Stimulated activated naive CD8-positive, alpha-beta T cell treated with anti-CD3 and anti-CD28 coated beads, Interleukin-15, Interleukin-2, amounts not matched to agents 100 U/mL and 50 U/mL, for 24 hours (primary cell): Measurements from ENCODE around the gene MYMX.
"Not testable (repeated sequence)": the region's sequence is repeated elsewhere in the genome, so short reads cannot be mapped to it uniquely, and the experiment has no call there.

ENCODE experiments used
- ATAC-seq: fragments of 150-1000 bp; cut with Tn5 transposase; one replicate; pipeline ENCODE4 v1.10.0; 2021
- DNase-seq: peaks from one replicate; pipeline ENCODE4 v3.0.0; 2021

MYMX gene

DNA sequence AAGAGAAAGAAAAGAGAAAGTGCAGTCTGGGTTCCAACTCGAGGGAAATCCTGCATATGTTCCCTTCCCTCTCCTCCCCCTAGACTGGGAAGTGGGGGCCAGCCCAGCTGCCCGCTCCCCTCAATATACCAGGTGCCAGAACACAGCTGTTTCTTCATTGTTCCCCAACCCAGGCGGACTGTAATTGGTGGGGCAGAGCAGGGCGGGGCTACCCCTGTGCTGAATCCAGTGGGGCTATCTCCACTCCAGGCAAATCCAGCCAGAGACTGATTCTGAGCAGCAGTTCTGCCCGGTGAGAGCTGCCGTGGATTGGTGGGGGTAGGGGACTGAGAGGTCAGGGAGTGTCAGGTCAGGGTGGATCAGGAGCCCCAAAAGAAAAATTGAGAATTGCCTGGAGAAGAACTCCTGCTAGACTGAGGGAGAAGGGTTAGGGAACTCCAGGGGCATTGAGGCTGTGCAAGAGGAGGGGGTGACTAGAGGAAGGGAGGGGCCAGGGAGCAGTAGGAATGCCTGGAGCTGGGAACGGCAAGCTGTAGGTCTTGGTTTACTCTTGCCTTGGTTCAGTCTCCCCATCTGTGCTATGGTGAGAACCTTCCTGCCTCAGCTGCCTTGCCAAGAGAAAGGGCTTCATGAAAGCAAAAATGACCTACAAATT is at the start of gene MYMX:
Gene MYMX, plus strand, starts transcription at position 250 of the 655 bp plus-strand sequence. CDS start 546 bp downstream, outside the sequence.
- ATAC-seq (no peak), DNase-seq (no peak)

DNA sequence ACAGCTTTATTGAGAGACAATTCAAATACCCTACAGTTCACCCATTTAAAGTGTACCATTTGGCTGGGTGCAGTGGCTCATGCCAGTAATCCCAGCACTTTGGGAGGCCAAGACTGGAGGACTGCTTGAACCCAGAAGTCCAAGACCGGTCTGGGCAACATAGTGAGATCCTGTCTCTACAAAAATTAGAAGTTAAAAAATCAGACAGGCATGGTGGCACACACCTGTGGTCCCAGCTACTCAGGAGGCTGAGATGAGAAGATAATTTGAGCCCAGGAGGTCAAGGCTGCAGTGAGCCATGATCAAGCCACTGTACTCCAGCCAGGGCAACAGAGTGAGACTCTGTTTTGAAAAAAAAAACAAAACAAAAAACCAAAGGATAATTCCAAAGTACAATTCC is 49.2 kb upstream of the MYMX start:
- no peak for ATAC-seq

DNA sequence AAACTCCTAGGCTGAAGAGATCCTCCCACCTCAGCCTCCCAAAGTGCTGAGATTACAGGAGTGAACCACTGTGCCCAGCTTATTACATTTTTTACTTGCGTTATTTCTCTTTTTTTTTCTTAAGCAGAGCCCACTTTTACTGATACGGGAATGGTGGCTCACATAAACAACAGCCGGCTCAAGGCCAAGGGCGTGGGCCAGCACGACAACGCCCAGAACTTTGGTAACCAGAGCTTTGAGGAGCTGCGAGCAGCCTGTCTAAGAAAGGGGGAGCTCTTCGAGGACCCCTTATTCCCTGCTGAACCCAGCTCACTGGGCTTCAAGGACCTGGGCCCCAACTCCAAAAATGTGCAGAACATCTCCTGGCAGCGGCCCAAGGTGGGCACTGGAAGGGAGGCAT is 47.6 kb upstream of the MYMX start:
- ATAC-seq, result no peak
- no peak for DNase-seq

More for the DNA sequence above, 49.2 kb upstream of the MYMX start:
- no peak for DNase-seq

DNA sequence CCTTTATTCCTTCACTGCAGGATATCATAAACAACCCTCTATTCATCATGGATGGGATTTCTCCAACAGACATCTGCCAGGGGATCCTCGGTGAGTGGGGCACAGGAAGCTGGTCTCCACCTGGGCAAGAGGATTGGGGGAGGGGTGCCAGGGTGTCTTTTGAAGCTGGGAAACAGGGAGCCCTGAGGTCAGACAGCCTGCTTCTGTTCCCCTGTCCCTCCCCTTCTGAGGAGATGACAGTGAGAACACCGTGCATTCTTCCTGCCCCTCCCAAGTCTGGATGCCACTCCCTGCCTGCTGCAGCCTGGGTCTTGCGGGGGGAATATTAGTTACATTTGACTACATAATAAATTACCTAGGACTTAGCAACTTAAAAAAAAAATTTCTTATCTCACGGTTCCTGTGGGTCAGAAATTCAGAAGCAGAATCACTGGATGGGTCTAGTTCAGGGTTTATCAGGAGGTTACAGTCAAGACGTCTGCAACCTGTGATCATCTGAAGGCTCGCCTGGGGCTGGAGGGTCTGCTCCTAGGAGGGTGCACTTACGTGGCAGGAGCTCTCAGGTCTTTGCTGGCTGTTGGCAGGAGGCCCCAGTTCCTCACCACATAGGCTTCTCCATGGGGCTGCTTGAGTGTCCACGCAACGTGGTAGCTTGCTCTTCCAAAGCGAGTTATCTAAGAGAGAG is 46.7 kb upstream of the MYMX start:
- ATAC-seq (no peak), DNase-seq (no peak)

DNA sequence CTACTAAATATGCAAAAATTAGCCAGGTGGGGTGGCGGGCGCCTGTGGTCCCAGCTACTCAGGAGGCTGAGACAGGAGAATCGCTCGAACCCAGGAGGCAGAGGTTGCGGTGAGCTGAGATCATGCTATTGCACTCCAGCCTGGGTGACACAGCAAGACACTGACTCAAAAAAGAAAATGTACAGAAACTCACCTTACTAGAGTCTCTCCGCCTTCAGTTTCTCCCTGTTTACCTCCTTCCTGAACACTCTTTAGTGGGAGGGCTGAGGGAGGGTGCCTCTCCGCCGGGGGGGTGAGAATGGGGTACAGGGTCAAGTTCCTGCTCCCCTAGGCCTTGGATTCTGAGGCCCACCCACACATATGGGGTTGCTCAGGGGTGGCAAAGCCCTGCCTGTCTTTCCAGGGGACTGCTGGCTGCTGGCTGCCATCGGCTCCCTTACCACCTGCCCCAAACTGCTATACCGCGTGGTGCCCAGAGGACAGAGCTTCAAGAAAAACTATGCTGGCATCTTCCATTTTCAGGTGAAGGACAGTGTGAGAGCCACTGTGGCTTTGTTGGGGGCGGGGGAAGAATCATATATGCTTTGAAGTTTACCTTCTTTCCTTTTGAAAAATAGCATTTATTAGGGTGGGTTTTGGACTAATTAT is 44.7 kb upstream of the MYMX start:
- peak; percentile 56 for ATAC-seq
- peak; percentile 32 for DNase-seq

DNA sequence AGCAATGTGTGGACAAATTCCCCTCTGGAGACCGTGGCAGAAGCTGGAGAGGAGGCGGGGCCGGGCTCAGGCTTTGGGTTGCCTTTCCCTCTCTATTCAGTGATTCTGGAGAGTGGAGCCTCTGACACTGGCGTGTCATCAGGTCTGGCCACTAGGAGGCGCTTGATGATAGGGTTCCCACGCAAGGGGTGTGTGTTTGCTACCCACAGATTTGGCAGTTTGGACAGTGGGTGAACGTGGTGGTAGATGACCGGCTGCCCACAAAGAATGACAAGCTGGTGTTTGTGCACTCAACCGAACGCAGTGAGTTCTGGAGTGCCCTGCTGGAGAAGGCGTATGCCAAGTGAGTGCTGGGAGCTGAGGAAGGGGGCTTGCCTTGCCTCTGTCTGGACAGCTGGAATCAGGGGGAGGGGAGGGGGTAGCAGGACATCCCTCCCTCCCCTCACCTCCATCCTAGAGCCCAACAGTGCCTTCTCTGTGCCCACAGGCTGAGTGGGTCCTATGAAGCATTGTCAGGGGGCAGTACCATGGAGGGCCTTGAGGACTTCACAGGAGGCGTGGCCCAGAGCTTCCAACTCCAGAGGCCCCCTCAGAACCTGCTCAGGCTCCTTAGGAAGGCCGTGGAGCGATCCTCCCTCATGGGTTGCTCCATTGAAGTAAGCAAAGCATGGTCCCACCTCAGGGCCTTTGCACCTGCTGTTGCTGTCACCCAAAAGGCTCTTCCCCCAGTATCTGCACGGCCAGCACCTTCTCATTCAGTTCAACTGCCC is 43.8 kb upstream of the MYMX start:
- DNase-seq, result peak; percentile 88
- ATAC-seq, result peak; percentile 77

DNA sequence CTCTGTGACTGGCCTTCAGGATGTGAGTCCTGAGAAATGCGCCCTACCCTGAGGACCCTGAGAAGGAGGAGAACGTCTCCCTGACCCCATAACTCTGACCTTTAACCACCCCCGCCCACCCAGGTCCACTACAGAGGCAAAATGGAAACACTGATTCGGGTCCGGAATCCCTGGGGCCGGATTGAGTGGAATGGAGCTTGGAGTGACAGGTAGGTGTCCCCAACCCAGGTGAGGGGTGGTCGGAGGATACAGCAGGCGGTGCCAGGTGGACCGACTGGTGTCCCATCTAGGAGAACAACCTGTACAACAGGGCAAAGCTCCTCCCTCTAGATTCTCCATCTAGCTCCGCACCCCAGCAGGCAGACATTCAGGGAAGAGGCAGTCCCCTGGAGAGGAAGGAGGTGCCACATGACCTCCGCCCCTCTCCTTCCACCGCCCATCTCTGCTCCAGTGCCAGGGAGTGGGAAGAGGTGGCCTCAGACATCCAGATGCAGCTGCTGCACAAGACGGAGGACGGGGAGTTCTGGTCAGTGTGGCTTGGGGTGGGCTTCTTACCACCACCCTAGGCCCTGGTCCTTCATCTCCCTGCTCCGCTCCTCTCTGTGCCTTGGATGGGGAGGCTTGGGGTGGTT is 40.5 kb upstream of the MYMX start:
- ATAC-seq (no peak), DNase-seq (no peak)

DNA sequence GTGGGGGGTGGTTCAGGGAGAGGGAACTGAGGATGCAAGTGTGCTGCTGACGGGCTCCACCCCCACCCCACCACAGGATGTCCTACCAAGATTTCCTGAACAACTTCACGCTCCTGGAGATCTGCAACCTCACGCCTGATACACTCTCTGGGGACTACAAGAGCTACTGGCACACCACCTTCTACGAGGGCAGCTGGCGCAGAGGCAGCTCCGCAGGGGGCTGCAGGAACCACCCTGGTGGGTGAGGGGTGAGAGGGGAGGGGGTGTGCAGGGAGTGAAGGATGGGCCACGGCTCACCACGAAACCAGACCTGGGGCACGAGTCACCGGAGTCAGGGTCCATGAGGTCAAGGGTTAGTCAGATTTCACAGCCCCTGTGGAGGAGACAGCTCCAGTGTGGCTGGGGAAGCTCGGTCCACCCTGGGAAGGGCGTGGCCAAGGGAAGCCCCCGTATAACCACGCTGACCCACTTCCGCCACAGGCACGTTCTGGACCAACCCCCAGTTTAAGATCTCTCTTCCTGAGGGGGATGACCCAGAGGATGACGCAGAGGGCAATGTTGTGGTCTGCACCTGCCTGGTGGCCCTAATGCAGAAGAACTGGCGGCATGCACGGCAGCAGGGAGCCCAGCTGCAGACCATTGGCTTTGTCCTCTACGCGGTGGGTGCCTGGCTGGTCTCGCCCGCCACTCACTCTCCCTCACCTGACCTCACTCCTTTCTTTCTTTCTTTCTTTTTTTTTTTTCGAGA is 39.8 kb upstream of the MYMX start:
- ATAC-seq, result peak; percentile 73
- DNase-seq, result peak; percentile 62

DNA sequence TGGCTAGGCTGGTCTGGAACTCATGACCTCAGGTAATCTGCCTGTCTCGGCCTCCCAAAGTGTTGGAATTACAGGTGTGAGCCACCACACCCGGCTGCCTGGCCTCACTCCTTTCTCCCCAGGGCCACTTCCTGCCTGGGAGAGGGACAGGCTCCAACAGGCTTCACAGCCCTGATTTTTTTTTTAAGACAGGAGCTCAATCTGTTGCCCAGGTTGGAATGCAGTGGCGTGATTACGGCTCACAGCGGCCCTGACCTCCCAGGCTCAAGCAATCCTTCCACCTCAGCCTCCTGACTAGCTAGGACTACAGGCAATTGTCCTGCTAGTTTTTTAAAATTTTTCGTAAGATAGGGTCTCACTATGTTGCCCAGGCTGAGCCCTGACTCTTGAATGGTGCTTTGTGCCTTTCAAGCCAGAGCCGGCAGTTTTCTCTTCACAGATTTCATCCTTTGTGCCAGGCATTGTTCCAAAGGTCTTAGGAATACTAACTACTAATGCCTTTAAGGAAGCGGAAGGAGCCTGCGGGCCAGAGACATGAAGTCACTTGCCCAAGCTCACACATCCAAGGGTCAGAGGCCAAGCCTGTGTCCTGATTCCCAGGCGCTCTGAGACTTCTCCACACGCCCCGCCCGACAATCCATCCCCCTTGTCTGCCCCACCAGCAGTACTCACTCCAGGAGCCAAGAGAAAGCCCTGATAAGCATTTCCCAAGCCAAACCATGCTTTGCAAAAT is 38.9 kb upstream of the MYMX start:
- DNase-seq (no peak), ATAC-seq (no peak)

DNA sequence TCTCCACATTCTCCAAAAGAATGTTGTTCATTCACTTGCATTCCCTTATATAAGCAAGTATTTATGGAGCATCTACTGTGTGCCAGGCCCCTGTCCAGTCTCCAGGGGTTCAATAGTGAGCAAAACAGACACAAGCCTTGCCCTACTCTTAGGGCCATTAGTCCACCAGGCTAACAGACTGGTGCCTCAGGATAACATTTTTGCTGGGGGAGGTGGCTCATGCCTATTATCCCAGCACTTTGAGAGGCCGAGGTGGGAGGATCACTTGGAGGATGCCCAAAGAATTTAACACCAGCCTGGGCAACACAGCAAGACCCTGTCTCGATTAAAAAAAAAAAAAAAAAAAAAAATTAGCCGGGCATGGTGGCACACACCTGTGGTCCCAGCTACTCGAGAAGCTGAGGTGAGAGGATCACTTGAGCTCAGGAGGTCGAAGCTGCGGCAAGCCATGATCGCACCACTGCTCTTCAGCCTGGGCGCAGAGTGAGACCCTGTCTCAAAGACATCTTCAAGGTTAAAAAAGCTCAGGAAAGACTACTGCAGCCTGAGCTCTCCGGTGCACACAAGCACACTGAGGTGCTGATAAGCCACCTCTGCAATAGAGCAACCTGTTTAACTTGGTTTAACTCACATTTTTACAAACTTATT is 38.2 kb upstream of the MYMX start:
- DNase-seq (no peak), ATAC-seq (no peak)

DNA sequence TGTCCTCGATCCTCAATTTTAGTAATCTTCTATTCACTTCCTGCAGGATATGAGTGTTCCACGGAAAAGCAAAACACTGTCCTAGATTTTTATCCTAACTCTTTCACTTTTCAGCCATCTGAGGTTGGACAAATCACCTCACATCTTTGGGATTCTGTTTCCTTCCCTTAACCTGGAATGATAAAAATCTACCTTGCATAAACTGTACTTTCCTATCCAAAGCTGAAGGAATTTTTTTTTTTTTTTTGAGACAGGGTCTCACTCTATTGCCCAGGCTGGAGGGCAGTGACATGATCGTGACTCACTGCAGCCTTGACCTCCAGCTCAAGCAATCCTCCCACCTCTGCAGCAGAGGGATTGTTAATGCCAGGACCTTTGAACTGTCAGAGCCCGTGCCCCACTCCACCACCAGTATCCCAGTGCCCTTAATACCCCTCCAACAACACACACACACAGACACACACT is 37.6 kb upstream of the MYMX start:
- no peak for DNase-seq
- ATAC-seq, result no peak

DNA sequence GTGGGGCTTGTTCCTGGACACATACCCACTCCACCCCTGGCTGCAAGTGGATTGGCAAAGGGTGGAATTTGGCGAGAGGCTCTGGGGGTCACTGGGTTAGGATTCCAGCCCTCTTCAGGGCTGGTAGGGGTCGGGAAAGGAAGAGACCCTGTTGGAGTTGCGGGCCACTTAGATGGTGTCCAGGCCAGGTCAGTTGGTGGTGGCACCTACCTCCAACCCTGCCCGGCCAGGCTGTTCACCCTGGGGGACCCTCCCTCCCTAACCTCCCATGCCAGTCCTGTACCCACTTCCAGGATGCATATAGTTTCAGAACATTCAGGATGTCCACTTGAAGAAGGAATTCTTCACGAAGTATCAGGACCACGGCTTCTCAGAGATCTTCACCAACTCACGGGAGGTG is 37.1 kb upstream of the MYMX start:
- ATAC-seq (no peak), DNase-seq (no peak)

DNA sequence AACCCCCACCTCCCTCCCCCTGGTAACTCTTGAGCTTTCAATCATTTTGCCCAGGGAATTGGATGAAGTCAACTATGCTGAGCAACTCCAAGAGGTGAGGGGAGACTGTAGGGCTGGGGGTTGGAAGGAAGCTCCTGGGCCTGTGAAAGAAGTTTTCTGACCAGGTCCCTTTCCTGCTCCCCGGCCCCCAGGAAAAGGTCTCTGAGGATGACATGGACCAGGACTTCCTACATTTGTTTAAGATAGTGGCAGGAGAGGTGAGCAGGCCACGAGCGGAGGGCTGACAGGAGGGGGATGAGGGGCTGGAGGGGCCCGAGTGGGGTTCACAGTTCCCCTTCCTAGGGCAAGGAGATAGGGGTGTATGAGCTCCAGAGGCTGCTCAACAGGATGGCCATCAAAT is 36.3 kb upstream of the MYMX start:
- DNase-seq, result no peak
- ATAC-seq, result no peak

DNA sequence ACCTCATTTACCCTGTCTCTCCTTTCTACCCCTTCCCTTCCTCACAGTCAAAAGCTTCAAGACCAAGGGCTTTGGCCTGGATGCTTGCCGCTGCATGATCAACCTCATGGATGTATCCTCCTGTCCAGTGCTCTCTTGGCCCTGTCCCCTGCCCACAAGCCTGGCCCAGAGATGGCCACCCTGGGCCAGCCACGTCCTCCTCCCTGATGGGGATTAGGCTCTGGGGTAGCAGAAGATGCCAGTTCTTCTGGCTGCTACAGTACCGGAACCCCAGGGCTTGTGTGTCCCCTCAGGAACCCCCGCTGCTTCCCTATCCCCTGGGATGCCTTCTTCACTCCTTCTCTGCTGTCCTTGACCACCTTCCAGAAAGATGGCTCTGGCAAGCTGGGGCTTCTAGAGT is 35.8 kb upstream of the MYMX start:
- no peak for DNase-seq

DNA sequence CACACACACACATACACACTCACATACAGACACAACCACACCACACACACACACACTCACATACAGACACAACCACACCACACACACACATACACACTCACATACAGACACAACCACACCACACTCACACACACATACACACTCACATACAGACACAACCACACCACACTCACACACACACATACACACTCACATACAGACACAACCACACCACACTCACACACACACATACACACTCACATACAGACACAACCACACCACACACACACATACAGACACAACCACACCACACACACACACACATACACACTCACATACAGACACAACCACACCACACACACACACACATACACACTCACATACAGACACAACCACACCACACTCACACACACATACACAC is 34.9 kb upstream of the MYMX start:
- not testable (repeated sequence) for ATAC-seq

More for the DNA sequence above, 35.8 kb upstream of the MYMX start:
- ATAC-seq, result no peak

DNA sequence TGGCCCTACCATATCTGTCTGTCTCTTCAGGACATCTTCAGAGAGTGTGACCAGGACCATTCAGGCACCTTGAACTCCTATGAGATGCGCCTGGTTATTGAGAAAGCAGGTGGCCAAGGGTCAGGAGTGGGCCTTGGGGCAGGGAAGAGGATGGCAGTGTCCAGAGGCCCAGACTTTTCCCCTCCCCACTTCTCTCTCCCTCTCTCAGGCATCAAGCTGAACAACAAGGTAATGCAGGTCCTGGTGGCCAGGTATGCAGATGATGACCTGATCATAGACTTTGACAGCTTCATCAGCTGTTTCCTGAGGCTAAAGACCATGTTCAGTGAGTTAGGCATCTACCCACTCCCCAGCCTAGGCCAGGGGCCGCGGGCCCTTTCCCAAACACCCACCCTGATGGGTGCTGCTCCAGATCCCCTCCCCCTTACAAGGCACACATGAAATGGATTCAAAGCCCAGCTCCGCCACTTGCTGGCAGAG is 33.8 kb upstream of the MYMX start:
- ATAC-seq (no peak), DNase-seq (no peak)

More for the DNA sequence above, 34.9 kb upstream of the MYMX start:
- DNase-seq, result not testable (repeated sequence)

DNA sequence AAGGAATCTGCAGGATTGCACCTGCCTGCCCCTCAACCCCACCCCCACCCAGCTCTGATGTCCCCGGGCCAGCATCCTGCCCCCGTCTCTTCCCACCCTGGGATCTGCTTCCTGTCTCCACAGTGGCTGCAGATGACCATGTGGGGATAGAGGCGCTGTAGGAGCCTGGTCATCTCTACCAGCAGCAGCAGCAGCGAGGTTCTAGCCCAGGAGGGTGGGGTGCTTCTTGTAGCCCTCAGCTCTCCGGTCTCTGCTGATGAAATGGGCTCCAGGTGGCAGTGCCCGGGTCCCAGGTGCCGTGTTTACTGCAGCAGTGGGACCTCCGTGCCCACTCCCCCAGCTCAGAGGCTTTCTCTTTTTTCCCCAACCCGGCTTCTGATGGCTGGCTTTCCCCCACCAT is 32.9 kb upstream of the MYMX start:
- ATAC-seq, result no peak

DNA sequence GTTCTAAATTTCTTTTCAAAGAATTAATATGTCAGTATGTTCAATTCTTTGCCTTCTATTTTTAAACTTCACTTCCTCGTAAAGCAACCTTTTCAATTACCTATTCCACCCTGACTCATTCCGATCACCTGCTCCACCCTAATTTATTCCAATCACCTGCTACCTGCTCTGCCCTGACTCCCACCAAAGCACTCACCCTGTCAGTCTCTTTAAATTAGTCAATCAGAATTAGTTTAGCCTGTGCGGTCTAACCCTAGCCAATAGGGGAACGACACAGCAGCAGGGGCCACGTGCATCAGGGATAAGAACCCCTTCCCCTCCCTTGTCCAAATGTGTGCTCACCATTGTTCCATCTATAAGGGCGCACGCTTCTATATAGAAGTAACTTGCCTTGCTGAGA is 31.4 kb upstream of the MYMX start:
- ATAC-seq, DNase-seq: not testable (repeated sequence)

More for the DNA sequence above, 32.9 kb upstream of the MYMX start:
- no peak for DNase-seq

DNA sequence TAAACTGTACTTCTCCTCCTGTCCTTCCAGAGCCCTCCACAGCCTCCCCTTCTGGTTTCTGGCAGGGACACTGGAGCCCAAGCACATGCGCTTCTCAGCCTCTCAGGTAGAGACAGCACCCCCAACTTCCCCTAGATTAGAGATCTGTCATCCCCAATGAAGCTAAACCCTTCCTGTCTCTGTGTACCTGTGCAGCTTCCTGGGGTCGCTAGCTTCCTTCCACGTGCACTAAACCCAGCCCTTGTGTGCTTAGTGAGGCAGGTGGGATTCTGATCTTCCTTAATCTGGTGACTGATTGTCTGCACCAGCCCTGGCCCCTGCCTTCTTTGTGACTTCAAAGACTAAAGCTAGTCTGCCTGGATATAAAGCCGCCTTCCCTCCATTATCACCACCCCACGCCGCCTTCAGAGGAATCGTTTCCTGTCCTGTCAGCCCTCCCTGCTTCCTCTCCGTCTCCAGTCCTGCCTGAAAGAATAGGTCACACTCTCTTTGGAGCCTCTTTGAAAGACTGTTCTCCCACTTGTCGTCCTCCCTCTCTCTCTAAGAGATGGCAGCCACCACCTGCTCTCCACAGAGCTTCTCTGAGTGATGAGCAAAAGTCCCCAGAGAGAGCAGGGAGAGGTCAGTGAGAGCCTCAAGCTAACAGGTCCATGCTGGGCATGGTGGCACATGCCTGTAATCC is 30.6 kb upstream of the MYMX start:
- DNase-seq (no peak), ATAC-seq (no peak)
